Measurements from ENCODE around the gene DMWD. TPM values are rescaled to one million over a fixed set of nuclear protein-coding genes. Genes with fewer than 3 reads are reported as not detected.
A peak's percentile ranks its signal among the peaks of the same experiment; 100 is the strongest.

DMWD gene
- total RNA-seq, 1 donor from 2014 or later = 47.4 TPM

DNA sequence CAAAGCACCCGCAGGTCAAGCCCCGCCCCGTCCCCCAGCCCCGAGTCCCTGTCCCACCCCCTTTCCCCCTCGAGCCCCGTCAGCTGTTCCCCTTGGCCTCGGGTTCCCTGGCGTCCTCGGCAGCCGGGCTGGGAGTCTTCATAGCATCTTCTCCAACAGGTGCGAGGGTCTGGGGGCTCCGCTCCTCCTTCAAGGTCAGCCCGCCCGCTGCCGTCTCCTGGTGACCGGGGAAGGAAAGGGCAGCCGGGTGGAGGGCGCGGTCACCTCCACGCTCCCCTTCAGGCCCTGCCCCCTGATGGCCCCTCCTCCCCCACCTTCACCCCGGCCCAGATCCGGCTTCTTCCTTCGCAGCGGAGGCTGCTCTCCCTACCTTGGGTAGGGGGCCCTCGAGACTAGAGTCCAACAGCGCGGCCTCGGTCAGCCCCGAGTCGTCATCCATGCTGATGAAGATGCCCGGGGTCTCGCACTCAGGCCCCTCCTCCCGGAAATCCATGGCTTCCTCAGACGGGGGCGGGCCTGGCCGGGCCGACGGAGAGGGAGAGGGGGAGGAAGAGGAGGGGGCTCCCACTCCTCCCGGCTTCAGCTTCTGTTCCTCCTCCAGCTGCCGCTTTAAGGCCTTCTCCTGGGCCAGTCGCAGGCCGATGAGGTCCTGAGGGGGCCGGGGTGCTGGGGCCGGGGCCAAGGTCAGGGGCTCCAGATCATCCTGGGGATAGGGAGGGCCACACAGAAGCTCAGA lies 23.0 kb upstream of the DMWD start:
- no peaks in the 10 kb centered on the region for H3K27me3 ChIP-seq (ENCODE audit: low read depth)
- peak; percentile 46 for DNase-seq
- H3K27ac ChIP-seq = no peak overlapping the region
- H3K4me3 ChIP-seq = peak overlapping the region; percentile 40
- H3K4me1 ChIP-seq = peaks cover 8% of the 10 kb centered on the region
- intact Hi-C loops (cut with DNase I) = no loop called here
- peaks cover 15% of the 10 kb centered on the region for H3K36me3 ChIP-seq
- no peaks in the 10 kb centered on the region for H3K9me3 ChIP-seq
- TF ChIP-seq, protein P1, sequence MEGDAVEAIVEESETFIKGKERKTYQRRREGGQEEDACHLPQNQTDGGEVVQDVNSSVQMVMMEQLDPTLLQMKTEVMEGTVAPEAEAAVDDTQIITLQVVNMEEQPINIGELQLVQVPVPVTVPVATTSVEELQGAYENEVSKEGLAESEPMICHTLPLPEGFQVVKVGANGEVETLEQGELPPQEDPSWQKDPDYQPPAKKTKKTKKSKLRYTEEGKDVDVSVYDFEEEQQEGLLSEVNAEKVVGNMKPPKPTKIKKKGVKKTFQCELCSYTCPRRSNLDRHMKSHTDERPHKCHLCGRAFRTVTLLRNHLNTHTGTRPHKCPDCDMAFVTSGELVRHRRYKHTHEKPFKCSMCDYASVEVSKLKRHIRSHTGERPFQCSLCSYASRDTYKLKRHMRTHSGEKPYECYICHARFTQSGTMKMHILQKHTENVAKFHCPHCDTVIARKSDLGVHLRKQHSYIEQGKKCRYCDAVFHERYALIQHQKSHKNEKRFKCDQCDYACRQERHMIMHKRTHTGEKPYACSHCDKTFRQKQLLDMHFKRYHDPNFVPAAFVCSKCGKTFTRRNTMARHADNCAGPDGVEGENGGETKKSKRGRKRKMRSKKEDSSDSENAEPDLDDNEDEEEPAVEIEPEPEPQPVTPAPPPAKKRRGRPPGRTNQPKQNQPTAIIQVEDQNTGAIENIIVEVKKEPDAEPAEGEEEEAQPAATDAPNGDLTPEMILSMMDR (IDR thresholded peaks at IDR 0.05) = no peak
- no peak for ATAC-seq

- peaks cover 10% of the 10 kb centered on the region for H3K4me1 ChIP-seq
- no peaks in the 10 kb centered on the region for H3K27me3 ChIP-seq (ENCODE audit: low read depth)
- DNase-seq = peak; percentile 41
- no peak for ATAC-seq
- intact Hi-C loops (cut with DNase I) = no loop called here
- H3K36me3 ChIP-seq = peaks cover 8% of the 10 kb centered on the region
- TF ChIP-seq, protein P1 (IDR thresholded peaks at IDR 0.05) = no peak
- no peaks in the 10 kb centered on the region for H3K9me3 ChIP-seq
- peak within 1 kb of the TSS; percentile 40 for H3K4me3 ChIP-seq
- no peak within 1 kb of the TSS for H3K27ac ChIP-seq
Measured at GRCh38 chr19:45814851-45815480, 22.3 kb upstream of the DMWD start, which contains the start of gene RSPH6A. Gene RSPH6A (minus strand): TSS chr19:45815308. CDS start chr19:45815176, 132 bp downstream.

- no peak overlapping the region for H3K4me3 ChIP-seq
- TF ChIP-seq, protein P1 (IDR thresholded peaks at IDR 0.05) = no peak
- DNase-seq (no peak), ATAC-seq (no peak)
- no peaks in the 10 kb centered on the region for H3K27me3 ChIP-seq (ENCODE audit: low read depth)
- H3K36me3 ChIP-seq = peaks cover 6% of the 10 kb centered on the region
- no peak overlapping the region for H3K27ac ChIP-seq
- peaks cover 14% of the 10 kb centered on the region for H3K4me1 ChIP-seq
- H3K9me3 ChIP-seq = no peaks in the 10 kb centered on the region
- intact Hi-C loops (cut with DNase I) = no loop called here
Measured at GRCh38 chr19:45814166-45814780, 21.6 kb upstream of the DMWD start.

GRCh38 chr19:45812297-45812696 lies 19.7 kb upstream of the DMWD start:
- Histone ChIP-seq H3K4me1 (peaks cover 14% of the 10 kb centered on the region), H3K9me3 (no peaks in the 10 kb centered on the region), H3K36me3 (no peaks in the 10 kb centered on the region), H3K27me3 (ENCODE audit: low read depth) (no peaks in the 10 kb centered on the region), H3K4me3 (no peak overlapping the region), H3K27ac (no peak overlapping the region)
- ATAC-seq (no peak), DNase-seq (no peak)
- TF ChIP-seq, protein P1 (IDR thresholded peaks at IDR 0.05) = no peak
- intact Hi-C loops (cut with DNase I) = no loop called here

DNA sequence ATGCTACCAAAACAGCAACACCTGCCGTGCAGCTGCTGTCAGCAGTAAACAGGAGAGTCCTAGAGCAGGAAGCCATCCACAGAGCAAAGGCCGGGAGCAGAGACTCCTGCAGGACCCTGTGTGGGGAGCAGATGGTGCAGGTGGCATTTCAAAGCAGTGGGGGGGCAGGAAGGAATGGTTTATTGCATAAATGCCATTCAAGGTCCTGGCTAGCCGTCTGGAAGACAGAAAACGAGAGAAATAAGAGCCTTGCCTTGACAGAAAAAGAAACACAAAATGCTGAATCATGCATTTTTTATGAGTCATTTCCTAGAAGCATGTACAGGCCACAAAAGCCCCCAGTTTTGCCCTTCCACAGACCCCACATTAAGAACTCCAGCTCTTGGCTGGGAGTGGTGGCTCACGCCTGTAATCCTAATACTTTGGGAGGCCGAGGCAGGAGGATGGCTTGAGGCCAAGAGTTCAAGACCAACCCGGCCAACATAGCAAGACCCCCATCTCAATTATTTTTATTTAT lies 17.1 kb upstream of the DMWD start:
- ATAC-seq (no peak), DNase-seq (no peak)
- H3K27me3 ChIP-seq (ENCODE audit: low read depth) = no peaks in the 10 kb centered on the region
- no peaks in the 10 kb centered on the region for H3K9me3 ChIP-seq
- TF ChIP-seq, protein P1 (IDR thresholded peaks at IDR 0.05) = no peak
- peaks cover 5% of the 10 kb centered on the region for H3K4me1 ChIP-seq
- no peak overlapping the region for H3K4me3 ChIP-seq
- no peaks in the 10 kb centered on the region for H3K36me3 ChIP-seq
- intact Hi-C loops (cut with DNase I) = no loop called here
- H3K27ac ChIP-seq = no peak overlapping the region
